NCI-H748 (cell line): ENCODE measurements around the gene RARRES1.

ENCODE experiments used
- DNase-seq: peaks from one replicate; lab custom pipeline; 2025; ENCODE audit not compliant: unreplicated experiment; lab: John Stamatoyannopoulos, UW

The RARRES1 gene, protein sequence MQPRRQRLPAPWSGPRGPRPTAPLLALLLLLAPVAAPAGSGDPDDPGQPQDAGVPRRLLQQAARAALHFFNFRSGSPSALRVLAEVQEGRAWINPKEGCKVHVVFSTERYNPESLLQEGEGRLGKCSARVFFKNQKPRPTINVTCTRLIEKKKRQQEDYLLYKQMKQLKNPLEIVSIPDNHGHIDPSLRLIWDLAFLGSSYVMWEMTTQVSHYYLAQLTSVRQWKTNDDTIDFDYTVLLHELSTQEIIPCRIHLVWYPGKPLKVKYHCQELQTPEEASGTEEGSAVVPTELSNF

DNA sequence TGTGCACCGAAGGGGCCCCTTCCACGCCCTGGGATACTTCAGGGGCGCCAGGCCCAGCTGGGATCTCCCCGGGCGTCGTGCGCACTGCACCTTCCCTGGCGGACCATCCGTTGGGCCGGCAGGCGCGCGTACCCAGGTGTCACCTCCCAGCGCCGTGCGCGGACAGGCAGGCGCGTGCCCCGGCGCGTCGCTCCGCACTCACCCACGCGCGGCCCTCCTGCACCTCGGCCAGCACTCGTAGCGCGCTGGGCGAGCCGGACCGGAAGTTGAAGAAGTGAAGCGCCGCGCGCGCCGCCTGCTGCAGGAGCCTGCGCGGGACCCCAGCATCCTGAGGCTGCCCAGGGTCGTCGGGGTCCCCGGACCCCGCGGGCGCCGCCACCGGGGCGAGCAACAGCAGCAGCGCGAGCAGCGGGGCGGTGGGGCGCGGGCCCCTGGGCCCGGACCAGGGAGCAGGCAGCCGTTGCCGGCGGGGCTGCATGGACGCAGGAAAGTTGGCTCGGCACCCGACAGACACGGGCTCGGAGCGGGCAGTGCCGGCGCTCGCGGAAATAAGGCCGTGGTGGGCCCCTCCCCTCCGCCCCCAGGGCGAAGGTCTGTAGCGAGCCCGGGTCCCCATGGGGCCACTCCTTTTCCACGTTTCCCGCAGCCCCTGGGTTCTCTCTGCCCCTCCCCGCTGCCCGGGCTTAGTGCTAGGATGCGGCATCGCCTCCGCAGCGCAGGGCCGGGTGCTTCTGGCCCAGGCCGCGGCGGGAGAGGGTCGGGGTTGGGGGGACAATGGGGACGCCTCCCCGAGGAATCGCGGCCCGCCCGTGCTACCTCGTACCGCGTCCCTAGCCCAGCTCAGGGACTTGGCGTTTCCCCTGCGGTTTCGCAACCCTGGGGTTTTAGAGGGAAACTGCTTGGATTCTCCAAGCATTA is at the start of gene RARRES1:
RARRES1 (minus strand) TSS at position 520 of the 918 bp plus-strand sequence; CDS start at position 478, 42 bp downstream.
- DNase-seq, result peak; percentile 73

GRCh38 chr3:158781849-158782248 is 49.6 kb upstream of the RARRES1 start:
- no peak for DNase-seq

DNA sequence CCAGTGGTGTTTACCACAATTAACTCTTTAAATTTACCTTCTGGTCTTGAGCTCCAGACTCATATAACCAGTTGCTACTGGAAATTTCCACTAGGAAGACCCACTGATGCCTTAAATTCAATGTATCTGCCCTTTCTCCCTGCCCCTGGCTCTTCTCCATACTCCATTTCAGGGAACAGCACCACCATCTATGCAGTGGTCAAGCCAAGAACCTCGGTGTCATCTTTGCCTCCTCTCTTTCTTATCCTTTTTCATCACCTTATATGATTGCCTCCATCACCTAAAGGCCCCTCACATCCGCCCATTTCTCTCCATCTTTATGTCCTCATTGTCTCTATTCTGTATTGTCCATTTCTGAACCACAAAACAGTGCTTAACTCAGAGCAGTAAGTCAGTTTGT is 48.9 kb upstream of the RARRES1 start:
- no peak for DNase-seq

GRCh38 chr3:158780766-158781165 is 48.5 kb upstream of the RARRES1 start:
- DNase-seq, result no peak

GRCh38 chr3:158777161-158777873 is 45.1 kb upstream of the RARRES1 start:
- DNase-seq, result no peak

- no peak for DNase-seq
Observed at GRCh38 chr3:158776531-158776930, 44.3 kb upstream of the RARRES1 start.

GRCh38 chr3:158775426-158776410 is 43.5 kb upstream of the RARRES1 start:
- no peak for DNase-seq

- no peak for DNase-seq
Observed at GRCh38 chr3:158774965-158775364, 42.7 kb upstream of the RARRES1 start.

GRCh38 chr3:158773845-158774830 is 41.9 kb upstream of the RARRES1 start:
- no peak for DNase-seq

DNA sequence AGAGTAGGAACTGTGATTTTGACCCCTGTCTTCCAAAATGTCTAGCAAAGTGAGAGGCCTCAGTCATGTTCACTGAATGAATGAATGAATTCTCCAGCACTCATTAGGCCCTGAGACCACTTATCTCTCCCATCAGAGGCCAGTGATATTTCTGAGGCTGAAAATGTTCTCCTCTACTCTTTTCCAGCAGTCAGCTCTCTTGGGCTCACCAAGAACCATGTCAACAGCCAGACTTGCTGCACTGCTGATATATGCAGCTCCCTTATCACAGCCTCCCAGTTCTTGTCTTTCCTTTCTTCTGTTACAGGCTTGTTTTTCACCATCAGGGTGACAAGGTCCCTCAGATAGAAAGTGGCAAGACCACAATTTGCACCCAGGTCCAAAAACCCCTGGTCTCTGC is 40.9 kb upstream of the RARRES1 start:
- DNase-seq, result no peak

DNA sequence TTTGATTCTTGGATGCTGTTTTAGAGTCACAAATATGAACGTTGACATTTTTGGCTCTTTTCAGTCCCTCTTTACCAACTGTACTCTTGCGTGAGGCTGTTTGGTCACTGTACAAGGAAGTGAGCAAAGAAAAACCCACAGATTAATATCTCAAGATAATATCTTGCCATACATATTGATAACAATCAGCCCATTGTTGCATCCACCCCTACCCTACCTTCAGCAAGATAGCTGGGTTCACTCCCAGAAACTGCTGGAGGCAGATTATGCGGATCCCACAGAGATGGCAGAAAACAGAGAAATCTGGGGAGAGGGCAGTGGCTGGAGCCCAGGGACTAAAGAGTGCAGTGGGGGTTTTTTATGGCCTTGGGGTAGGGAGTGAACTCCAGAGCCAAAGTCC is 39.7 kb upstream of the RARRES1 start:
- no peak for DNase-seq

DNA sequence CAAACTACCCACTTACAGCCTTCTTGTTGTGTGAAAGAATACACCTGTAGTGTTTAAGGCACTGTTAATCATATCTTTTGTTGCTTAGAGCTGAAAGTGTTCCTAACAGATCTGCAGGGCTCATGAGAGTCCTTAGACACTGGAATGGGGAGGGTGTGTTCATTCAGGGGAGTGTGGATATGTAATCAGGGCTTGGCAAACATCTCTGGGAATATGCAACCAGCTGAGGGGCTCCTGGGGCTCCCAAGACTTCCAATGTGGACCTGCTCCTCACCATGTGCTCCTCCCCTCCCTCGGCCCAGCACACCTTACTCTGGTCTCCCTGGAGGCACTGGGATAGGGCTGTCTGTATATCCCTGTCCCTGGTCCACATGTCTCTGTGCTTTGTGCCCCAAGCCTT is 39.3 kb upstream of the RARRES1 start:
- no peak for DNase-seq

DNA sequence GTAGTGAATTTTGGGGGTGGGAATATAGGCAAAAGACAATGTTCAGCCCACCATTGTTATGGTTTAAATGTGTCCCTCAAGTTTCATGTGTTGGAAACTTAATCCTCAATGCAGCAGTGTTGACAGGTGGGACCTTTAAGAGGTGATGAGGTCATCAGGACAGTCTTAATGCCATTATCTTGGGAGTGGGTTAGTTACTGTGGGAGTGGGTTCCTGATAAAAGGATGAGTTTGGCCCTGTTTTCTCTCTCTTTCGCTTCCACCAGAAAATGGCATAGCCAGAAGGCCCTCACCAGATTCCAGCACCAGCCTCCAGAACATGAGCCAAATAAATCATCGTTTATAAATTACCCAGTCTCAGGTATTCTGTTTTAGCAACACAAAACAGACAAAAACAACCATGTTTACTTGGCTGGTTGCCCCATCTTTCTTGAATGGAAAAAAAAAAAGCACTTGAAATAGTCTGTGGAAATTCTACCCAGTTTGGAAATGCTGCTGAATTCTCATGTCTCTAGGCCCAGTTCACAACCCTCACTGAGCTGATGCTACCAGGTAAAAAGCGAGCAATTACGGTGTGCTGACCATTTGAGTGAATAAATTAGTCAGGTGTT is 38.6 kb upstream of the RARRES1 start:
- no peak for DNase-seq

DNA sequence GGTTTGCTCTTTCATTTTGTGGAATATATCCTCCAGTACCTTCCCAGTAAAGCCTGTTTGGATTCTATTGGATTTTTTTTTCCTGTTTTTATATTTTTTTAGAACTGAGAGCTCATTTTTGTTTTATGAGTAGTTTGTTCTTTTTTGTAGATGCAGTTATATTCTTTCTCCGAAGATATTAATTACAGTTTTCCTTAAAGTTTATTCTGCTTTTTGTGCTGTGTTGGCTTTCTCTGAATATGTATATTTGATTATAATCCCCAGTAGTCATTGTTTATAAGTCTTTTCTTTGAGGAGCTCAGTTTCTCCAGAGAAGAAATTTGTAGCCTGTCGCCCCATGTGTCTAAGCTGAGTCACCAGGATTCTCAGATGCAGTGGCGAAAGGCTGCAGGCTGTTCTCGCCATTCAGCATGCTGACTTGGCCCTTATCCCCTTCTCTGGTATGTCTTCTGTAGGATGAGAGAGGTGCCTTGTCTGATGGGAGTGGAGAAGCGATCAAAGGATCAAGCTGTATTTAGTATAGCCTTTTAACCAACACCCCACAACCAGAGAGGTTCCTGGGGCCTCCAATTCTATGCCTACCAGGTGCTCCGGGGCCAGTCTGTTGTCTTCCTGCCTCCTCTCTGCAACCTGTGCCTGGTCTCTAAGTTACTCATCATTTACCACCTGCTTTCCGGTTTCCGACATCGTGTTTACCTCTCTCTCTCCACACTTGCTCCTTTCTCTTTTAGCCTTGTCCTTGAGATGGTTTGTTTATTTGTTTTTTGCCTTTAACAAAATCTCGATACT is 37.9 kb upstream of the RARRES1 start:
- no peak for DNase-seq

DNA sequence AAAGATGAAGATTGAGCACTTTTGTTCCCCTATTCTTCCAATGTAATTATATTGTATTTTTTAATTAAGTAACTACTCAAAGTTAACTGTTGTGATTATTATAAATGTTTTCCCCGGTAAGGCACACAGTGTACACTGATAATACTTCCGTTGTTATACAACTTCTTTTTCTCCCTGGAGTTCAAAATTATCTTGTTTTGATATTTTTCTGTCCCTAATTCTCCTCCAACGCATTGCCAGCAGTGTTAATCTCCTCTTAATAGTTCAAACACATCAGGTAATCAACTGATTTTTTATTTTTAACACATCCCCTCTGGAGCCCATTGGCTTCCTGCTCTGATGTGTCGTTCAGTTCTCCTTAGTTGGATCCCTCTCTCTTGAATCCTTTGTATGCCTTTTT is 37.3 kb upstream of the RARRES1 start:
- no peak for DNase-seq

DNA sequence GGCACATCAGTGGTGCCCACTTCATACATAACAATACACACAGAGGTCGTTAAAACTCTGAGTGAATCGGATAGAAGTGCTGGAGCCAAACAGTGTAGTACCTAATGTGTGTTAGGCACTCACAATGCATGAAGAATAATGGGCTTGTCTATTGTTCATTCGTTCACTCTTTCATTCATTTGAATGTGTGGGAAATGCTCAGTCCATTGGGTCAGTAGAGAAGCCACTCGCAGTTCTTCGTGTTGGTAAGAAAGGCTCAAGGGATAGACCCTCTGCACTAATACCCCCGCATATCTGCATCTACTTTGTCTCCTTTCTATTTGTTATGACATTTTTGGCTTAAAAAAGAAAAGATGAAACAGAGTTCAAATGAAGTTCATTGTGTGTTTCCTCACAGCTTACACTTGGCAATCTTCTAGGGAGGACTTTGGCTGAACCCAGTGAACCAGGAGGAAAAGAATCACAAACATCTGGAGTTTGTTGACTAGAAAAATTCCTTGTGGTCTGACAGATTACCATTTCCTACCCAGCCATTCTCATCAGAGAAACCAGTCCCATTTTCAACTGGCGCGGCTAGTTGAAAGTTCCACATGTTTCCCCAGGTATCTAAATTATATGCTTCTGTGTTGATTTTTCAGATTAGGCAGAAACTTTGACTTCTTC is 36.8 kb upstream of the RARRES1 start:
- no peak for DNase-seq

GRCh38 chr3:158768361-158768787 is 36.1 kb upstream of the RARRES1 start:
- DNase-seq, result peak; percentile 2
